SHP77 (cell line): Measurements from ENCODE around the gene GNAQ.
"Not testable (repeated sequence)": the region's sequence is repeated elsewhere in the genome, so short reads cannot be mapped to it uniquely, and the experiment has no call there.

Experiments
- DNase-seq, 2 experiments: peaks; one replicate each; lab custom pipeline; 2025; lab: John Stamatoyannopoulos, UW

The GNAQ gene

GRCh38 chr9:77690723-77691122, 340.9 kb downstream of the GNAQ start:
- not testable (repeated sequence) for DNase-seq

DNA sequence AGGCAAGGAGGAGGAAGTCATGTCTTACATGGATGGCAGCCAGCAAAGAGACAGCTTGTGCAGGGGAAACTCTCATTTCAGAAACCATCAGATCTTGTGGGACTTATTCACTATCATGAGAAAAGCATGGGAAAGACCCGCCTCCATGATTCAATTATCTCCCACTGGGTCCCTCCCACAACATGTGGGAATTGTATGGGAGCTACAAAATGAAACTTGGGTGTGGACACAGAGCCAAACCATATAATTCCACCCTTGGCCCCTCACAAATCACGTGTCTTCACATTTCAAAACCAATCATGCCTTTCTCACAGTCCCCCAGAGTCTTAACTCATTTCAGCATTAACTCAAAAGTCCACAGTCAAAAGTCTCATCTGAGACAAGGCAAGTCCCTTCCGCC, 341.5 kb downstream of the GNAQ start:
- not testable (repeated sequence) for DNase-seq

DNA sequence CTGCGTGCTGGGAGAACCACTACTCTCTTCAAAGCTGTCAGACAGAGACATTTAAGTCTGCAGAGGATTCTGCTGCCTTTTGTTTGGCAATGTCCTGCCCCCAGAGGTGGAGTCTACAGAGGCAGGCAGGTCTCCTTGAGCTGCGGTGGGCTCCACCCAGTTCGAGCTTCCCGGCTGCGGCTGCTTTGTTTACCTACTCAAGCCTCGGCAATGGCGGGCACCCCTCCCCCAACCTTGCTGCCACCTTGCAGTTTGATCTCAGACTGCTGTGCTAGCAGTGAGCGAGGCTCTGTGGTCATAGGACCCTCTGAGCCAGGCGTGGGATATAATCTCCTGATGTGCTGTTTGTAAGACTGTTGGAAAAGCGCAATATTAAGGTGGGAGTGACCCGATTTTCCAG, 343.9 kb downstream of the GNAQ start:
- DNase-seq: not testable (repeated sequence)

GRCh38 chr9:77680581-77680980, 351.0 kb downstream of the GNAQ start:
- DNase-seq: no peak

- no peak for DNase-seq
Measured at GRCh38 chr9:77679661-77680368, 351.8 kb downstream of the GNAQ start.

DNA sequence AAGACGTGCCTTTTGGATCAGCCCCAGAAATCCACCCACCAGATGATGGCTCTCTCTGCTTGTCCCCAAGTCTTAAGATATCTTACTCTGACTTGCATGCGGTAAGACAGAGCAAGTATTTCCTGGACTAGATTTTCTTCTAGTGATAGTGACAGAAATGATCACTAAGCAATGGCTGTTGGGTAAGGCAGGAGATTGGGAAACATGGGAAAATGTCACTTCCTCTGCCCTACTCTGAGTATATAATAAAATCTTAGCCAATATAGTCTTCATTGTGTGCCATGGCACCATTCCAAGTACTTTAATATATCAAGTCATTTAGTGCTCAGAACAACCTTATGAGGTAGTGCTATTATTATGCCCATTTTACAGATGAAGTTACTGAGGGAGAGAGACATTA, 352.5 kb downstream of the GNAQ start:
- no peak for DNase-seq

DNA sequence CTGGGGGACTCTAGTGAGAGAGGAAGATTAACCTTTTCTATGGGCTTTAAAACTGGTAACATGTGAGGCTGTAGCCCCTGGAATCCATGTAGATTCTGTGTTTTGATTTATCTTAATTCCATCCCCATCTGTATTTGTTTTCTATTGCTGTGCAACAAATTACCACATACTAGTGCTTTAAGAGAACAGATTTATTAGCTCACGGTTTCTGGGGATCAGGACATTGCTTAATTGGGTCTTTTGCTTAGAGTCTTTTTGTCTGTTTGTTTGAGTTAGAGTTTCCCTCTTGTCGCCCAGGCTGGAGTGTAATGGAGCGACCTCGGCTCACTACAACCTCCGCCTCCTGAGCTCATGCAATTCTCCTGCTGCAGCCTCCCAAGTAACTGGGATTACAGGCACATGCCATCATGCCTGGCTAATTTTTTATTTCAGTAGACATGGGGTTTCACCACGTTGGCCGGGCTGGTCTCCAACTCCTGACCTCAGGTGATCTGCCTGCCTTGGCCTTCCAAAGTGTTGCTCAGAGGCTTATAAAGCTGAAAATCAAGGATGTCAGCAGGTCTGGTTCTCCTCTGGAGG, 353.6 kb downstream of the GNAQ start:
- no peak for DNase-seq

DNA sequence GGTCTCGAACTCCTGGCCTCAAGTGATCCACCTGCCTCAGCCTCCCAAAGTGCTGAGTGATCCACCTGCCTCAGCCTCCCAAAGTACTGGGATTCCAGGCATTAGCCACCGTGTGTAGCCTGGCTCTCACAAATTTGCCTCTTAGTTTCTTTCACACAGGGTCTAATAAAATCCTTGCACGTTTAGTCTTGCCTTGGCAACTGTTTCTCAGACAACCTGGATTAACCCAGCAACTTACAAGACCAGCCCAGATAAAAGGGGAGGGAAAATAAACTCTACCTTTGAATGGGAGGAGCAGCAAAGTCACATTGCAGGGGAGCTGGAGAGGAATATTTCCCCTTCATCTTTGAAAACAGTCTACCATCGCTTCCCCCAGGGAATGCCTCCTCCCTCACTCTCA, 354.2 kb downstream of the GNAQ start:
- DNase-seq: no peak

GRCh38 chr9:77673941-77674791, 357.4 kb downstream of the GNAQ start:
- no peak for DNase-seq

- no peak for DNase-seq
Measured at GRCh38 chr9:77672183-77672582, 359.4 kb downstream of the GNAQ start.

GRCh38 chr9:77667151-77667550, 364.5 kb downstream of the GNAQ start:
- no peak for DNase-seq
